Thymus (tissue), 14 donors: ENCODE results near the gene DSEL. TPM values are rescaled to one million over a fixed set of nuclear protein-coding genes. Genes with fewer than 3 reads are reported as not detected.

Source experiments
- DNase-seq, 9 donors: peaks; one replicate each; pipeline ENCODE4 v3.0.0-alpha.2; 2013; ENCODE audit warnings: low spot score in 9 of 9, low read depth in 6 of 9, missing footprints in 1 of 9
- H3K27ac ChIP-seq, 2 donors: one replicate each; pipeline ENCODE4 v1.5.1; 2013; ENCODE audit warnings: control low read depth in 1 of 2, low read depth in 1 of 2, low read length in 1 of 2, mild to moderate bottlenecking in 1 of 2, moderate library complexity in 1 of 2
- H3K27me3 ChIP-seq, 2 donors: one replicate each; pipeline ENCODE4 v1.5.1; 2013; ENCODE audit warnings: low read length in 1 of 2; ENCODE audit not compliant: control insufficient read depth in 2 of 2, insufficient read depth in 1 of 2
- H3K36me3 ChIP-seq, 2 donors: one replicate each; pipeline ENCODE4 v1.5.1; 2013; ENCODE audit warnings: low read length in 1 of 2, mild to moderate bottlenecking in 1 of 2, moderate library complexity in 1 of 2; ENCODE audit not compliant: control insufficient read depth in 2 of 2, insufficient read depth in 2 of 2
- H3K4me1 ChIP-seq, 2 donors: one replicate each; pipeline ENCODE4 v1.5.1; 2013; ENCODE audit warnings: low read length in 2 of 2; ENCODE audit not compliant: control insufficient read depth in 2 of 2, insufficient read depth in 2 of 2
- H3K4me3 ChIP-seq, 2 donors: one replicate each; pipeline ENCODE4 v1.5.1; 2013; ENCODE audit warnings: low read length in 2 of 2, control low read depth in 1 of 2, mild to moderate bottlenecking in 1 of 2
- H3K9me3 ChIP-seq, 2 donors: one replicate each; pipeline ENCODE4 v1.5.1; 2013; ENCODE audit warnings: low read length in 1 of 2, mild to moderate bottlenecking in 1 of 2; ENCODE audit not compliant: control insufficient read depth in 2 of 2, insufficient read depth in 1 of 2
- WGBS: extraction: QIAGEN DNeasy Blood & Tissue Kit; methylation state at CpG from one replicate; pipeline ENCODE4 v1.1.7; 2013; 5-methylcytosine and 5-hydroxymethylcytosine counted together
- long read RNA-seq, 10 donors: transcript quantifications; one replicate each; lab custom pipeline, GENCODE V29; 2026
- polyA plus RNA-seq: library from polyadenylated mRNA; stranded (reverse); fragments of 200-250 nt; gene quantifications from one replicate; pipeline ENCODE4 v1.2.3, GENCODE V29; 2013
- total RNA-seq: library from RNA; stranded (reverse); fragments of 120-200 nt; gene quantifications from one replicate; pipeline ENCODE4 v1.2.4, GENCODE V29; 2013
- donor health status: healthy.

The DSEL gene
- total RNA-seq (3.0 TPM), polyA plus RNA-seq (1.6 TPM)
- long read RNA-seq, donor 1 = 0 reads
- long read RNA-seq, donor 2, full-length matches to known transcripts = 4 of 4 reads
- long read RNA-seq, donor 2, partial matches to known transcripts = 0 of 4 reads
- long read RNA-seq, donor 2, other reads (novel, unspliced or antisense) = 0 of 4 reads
- long read RNA-seq, donor 3 = 0 reads
- long read RNA-seq, donor 4, full-length matches to known transcripts = 2 of 2 reads
- long read RNA-seq, donor 4, partial matches to known transcripts = 0 of 2 reads
- long read RNA-seq, donor 4, other reads (novel, unspliced or antisense) = 0 of 2 reads
- long read RNA-seq, donor 5, full-length matches to known transcripts = 1 of 1 reads
- long read RNA-seq, donor 5, partial matches to known transcripts = 0 of 1 reads
- long read RNA-seq, donor 5, other reads (novel, unspliced or antisense) = 0 of 1 reads
- long read RNA-seq, donor 6, full-length matches to known transcripts = 1 of 1 reads
- long read RNA-seq, donor 6, partial matches to known transcripts = 0 of 1 reads
- long read RNA-seq, donor 6, other reads (novel, unspliced or antisense) = 0 of 1 reads
- long read RNA-seq, donor 7, full-length matches to known transcripts = 1 of 1 reads
- long read RNA-seq, donor 7, partial matches to known transcripts = 0 of 1 reads
- long read RNA-seq, donor 7, other reads (novel, unspliced or antisense) = 0 of 1 reads
- long read RNA-seq, donor 8, full-length matches to known transcripts = 1 of 1 reads
- long read RNA-seq, donor 8, partial matches to known transcripts = 0 of 1 reads
- long read RNA-seq, donor 8, other reads (novel, unspliced or antisense) = 0 of 1 reads
- long read RNA-seq, donor 9, full-length matches to known transcripts = 3 of 3 reads
- long read RNA-seq, donor 9, partial matches to known transcripts = 0 of 3 reads
- long read RNA-seq, donor 9, other reads (novel, unspliced or antisense) = 0 of 3 reads
- long read RNA-seq, donor 10, full-length matches to known transcripts = 4 of 4 reads
- long read RNA-seq, donor 10, partial matches to known transcripts = 0 of 4 reads
- long read RNA-seq, donor 10, other reads (novel, unspliced or antisense) = 0 of 4 reads

GRCh38 chr18:67516539-67517443 is at the start of gene DSEL:
DSEL (minus strand) TSS chr18:67516720; CDS start chr18:67514608, 2,112 bp downstream.
- H3K27ac ChIP-seq = peak within 1 kb of the TSS; percentile 72 to 74
- H3K27me3 ChIP-seq = peaks cover 20 to 35% of the 10 kb centered on the region in 2 donors
- DNase-seq = peak; percentile 53 to 93 (median 87)
- H3K36me3 ChIP-seq = no peaks in the 10 kb centered on the region
- H3K4me3 ChIP-seq = peak within 1 kb of the TSS; percentile 57 to 60
- WGBS = under 1% methylated on average over 79 of the region's 79 CpGs
- no peaks in the 10 kb centered on the region for H3K9me3 ChIP-seq
- H3K4me1 ChIP-seq = peaks cover 7 to 11% of the 10 kb centered on the region in 2 donors

- Histone ChIP-seq H3K36me3 (no peaks in the 10 kb centered on the region), H3K27ac (no peak overlapping the region), H3K27me3 (no peaks in the 10 kb centered on the region), H3K4me3 (no peak overlapping the region), H3K9me3 (no peaks in the 10 kb centered on the region), H3K4me1 (no peaks in the 10 kb centered on the region)
- 66% methylated on average over 2 of the region's 2 CpGs for WGBS
- DNase-seq = no peak
Observed at GRCh38 chr18:67553437-67553836, 36.9 kb upstream of the DSEL start.

- H3K4me1 ChIP-seq = no peaks in the 10 kb centered on the region
- no peak for DNase-seq
- no peak overlapping the region for H3K4me3 ChIP-seq
- WGBS = 92% methylated on average over 3 of the region's 3 CpGs
- no peaks in the 10 kb centered on the region for H3K36me3 ChIP-seq
- no peaks in the 10 kb centered on the region for H3K9me3 ChIP-seq
- no peak overlapping the region for H3K27ac ChIP-seq
- H3K27me3 ChIP-seq = no peaks in the 10 kb centered on the region
Observed at GRCh38 chr18:67550872-67551520, 34.5 kb upstream of the DSEL start.

GRCh38 chr18:67549946-67550345 is 33.4 kb upstream of the DSEL start:
- Histone ChIP-seq H3K27ac (no peak overlapping the region), H3K36me3 (no peaks in the 10 kb centered on the region)
- DNase-seq = no peak

GRCh38 chr18:67545681-67546080 is 29.2 kb upstream of the DSEL start:
- Histone ChIP-seq H3K9me3 (no peaks in the 10 kb centered on the region), H3K4me3 (no peak overlapping the region), H3K27me3 (no peaks in the 10 kb centered on the region), H3K4me1 (no peaks in the 10 kb centered on the region), H3K36me3 (no peaks in the 10 kb centered on the region), H3K27ac (no peak overlapping the region)
- DNase-seq = no peak

More at GRCh38 chr18:67549946-67550345, 33.4 kb upstream of the DSEL start:
- H3K27me3 ChIP-seq = no peaks in the 10 kb centered on the region
- H3K4me1 ChIP-seq = no peaks in the 10 kb centered on the region
- no peak overlapping the region for H3K4me3 ChIP-seq
- whole genome bisulfite sequencing = 75% methylated on average over 4 of the region's 4 CpGs
- H3K9me3 ChIP-seq = no peaks in the 10 kb centered on the region

GRCh38 chr18:67540559-67540958 is 24.0 kb upstream of the DSEL start:
- Histone ChIP-seq H3K9me3 (no peaks in the 10 kb centered on the region), H3K27ac (no peak overlapping the region), H3K4me3 (no peak overlapping the region), H3K36me3 (no peaks in the 10 kb centered on the region), H3K4me1 (no peaks in the 10 kb centered on the region), H3K27me3 (no peaks in the 10 kb centered on the region)
- WGBS = 96% methylated on average over 5 of the region's 5 CpGs
- no peak for DNase-seq

- H3K4me1 ChIP-seq = no peaks in the 10 kb centered on the region
- H3K36me3 ChIP-seq = no peaks in the 10 kb centered on the region
- H3K4me3 ChIP-seq = no peak overlapping the region
- DNase-seq = no peak
- WGBS = 95% methylated on average over 2 of the region's 2 CpGs
- no peaks in the 10 kb centered on the region for H3K9me3 ChIP-seq
- no peak overlapping the region for H3K27ac ChIP-seq
- H3K27me3 ChIP-seq = no peaks in the 10 kb centered on the region
Observed at GRCh38 chr18:67531929-67532328, 15.4 kb upstream of the DSEL start.
